ENCODE measurements around the gene CLDN20. TPM values are rescaled to one million over a fixed set of nuclear protein-coding genes. Genes with fewer than 3 reads are reported as not detected.
"Not testable (repeated sequence)": the region's sequence is repeated elsewhere in the genome, so short reads cannot be mapped to it uniquely, and the experiment has no call there.

CLDN20 gene, protein sequence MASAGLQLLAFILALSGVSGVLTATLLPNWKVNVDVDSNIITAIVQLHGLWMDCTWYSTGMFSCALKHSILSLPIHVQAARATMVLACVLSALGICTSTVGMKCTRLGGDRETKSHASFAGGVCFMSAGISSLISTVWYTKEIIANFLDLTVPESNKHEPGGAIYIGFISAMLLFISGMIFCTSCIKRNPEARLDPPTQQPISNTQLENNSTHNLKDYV
- not detected in 2 replicates for total RNA-seq

DNA sequence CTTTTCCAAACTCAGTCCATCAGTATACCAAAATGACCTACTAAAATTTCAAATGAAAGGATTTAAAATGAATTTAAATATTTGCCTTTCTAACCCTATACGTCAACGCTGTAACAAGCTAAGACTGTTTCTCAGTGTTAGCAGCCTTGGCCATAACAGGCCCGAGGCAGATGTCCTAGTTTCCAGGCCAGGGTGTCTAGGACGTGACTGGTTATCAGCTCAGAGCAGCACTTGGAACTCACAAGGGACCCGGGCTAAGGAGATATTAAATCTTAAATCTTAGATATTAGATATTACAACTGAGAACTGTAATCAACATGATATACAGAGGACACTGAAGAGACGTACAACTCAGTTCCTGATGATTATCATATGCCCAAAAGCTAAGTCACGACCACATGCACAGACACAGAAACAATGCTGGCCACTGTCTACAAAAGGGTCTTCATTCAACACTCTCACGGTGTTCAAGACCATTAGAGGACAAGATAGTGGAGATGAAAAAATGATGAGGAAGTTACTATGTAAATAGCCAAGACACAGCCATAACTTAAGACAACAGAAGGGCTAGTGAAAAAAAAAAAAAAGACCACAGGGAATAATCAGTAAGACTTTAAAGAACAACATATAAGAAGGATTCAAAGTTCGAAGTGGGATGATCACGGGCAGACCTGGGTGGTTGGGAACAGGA, at the start of gene CLDN20:
TSS of gene CLDN20 (plus strand) at position 641 of the 691 bp plus-strand sequence. CDS start 11,707 bp downstream, outside the sequence.
- Histone ChIP-seq H3K27me3 (ENCODE audit: control insufficient read depth, insufficient read depth, low read length) (no peaks in the 10 kb centered on the region), H3K36me3 (ENCODE audit: control insufficient read depth, insufficient read depth, low read length) (no peaks in the 10 kb centered on the region), H3K4me3 (ENCODE audit: low read depth, low read length) (no peak within 1 kb of the TSS)
- no peak for DNase-seq (ENCODE audit: low read depth)
- TF ChIP-seq, protein P1, sequence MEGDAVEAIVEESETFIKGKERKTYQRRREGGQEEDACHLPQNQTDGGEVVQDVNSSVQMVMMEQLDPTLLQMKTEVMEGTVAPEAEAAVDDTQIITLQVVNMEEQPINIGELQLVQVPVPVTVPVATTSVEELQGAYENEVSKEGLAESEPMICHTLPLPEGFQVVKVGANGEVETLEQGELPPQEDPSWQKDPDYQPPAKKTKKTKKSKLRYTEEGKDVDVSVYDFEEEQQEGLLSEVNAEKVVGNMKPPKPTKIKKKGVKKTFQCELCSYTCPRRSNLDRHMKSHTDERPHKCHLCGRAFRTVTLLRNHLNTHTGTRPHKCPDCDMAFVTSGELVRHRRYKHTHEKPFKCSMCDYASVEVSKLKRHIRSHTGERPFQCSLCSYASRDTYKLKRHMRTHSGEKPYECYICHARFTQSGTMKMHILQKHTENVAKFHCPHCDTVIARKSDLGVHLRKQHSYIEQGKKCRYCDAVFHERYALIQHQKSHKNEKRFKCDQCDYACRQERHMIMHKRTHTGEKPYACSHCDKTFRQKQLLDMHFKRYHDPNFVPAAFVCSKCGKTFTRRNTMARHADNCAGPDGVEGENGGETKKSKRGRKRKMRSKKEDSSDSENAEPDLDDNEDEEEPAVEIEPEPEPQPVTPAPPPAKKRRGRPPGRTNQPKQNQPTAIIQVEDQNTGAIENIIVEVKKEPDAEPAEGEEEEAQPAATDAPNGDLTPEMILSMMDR (IDR thresholded peaks at IDR 0.05; ENCODE audit: insufficient read depth, low read length, poor library complexity, severe bottlenecking) = no peak

DNA sequence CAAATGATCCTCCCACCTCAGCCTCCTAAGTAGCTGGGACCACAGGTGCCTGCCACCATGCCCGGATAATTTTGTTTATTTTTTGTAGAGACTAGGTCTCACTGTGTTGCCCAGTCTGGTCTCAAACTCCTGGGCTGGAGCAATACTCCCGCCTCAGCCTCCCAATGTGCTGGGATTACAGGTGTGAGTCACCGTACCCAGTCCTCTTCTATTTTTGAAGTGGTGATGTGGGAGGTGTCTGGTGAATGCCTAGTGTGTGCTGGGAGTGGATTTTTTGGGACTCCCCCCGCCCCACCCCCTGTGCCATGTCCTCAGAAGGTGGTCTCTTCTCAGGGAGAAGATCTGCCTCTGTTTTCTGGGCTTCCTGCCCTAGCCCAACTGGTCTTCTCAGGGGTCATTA, 47.9 kb upstream of the CLDN20 start:
- Histone ChIP-seq H3K36me3 (ENCODE audit: control insufficient read depth, insufficient read depth, low read length) (no peaks in the 10 kb centered on the region), H3K27me3 (ENCODE audit: control insufficient read depth, insufficient read depth, low read length) (no peaks in the 10 kb centered on the region), H3K4me3 (ENCODE audit: low read depth, low read length) (no peak overlapping the region)
- no peak for DNase-seq (ENCODE audit: low read depth)
- TF ChIP-seq, protein P1 (IDR thresholded peaks at IDR 0.05; ENCODE audit: insufficient read depth, low read length, poor library complexity, severe bottlenecking) = no peak

GRCh38 chr6:155216312-155217046, 47.3 kb upstream of the CLDN20 start:
- no peak overlapping the region for H3K4me3 ChIP-seq (ENCODE audit: low read depth, low read length)
- TF ChIP-seq, protein P1 (IDR thresholded peaks at IDR 0.05; ENCODE audit: insufficient read depth, low read length, poor library complexity, severe bottlenecking) = no peak

GRCh38 chr6:155218711-155219110, 45.1 kb upstream of the CLDN20 start:
- H3K4me3 ChIP-seq (ENCODE audit: low read depth, low read length); H3K36me3 ChIP-seq (ENCODE audit: control insufficient read depth, insufficient read depth, low read length); H3K27me3 ChIP-seq (ENCODE audit: control insufficient read depth, insufficient read depth, low read length); DNase-seq (ENCODE audit: low read depth): not testable (repeated sequence)

More at GRCh38 chr6:155216312-155217046, 47.3 kb upstream of the CLDN20 start:
- no peak for DNase-seq (ENCODE audit: low read depth)
- H3K27me3 ChIP-seq (ENCODE audit: control insufficient read depth, insufficient read depth, low read length) = no peaks in the 10 kb centered on the region
- no peaks in the 10 kb centered on the region for H3K36me3 ChIP-seq (ENCODE audit: control insufficient read depth, insufficient read depth, low read length)

DNA sequence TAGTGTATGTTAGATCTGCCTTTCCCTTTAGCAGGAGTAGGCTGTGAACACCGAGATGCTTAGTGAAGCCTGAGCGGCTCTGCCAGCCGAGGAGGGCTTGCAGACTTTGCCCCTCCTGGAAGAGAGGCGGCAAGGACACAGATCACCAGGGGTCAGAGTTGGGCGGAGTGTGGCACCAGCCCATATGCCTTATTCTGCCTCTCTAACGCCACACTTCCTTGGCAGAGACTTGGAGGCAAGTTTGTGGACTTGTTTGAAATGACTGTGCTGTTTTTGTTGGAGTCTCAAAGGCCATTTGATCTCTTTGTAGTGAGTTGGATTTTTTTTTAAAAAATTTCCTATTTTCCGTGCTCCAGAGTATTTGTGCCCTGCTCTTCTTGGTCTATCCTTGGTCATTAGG, 44.5 kb upstream of the CLDN20 start:
- no peak for DNase-seq (ENCODE audit: low read depth)
- TF ChIP-seq, protein P1 (IDR thresholded peaks at IDR 0.05; ENCODE audit: insufficient read depth, low read length, poor library complexity, severe bottlenecking) = no peak
- Histone ChIP-seq H3K27me3 (ENCODE audit: control insufficient read depth, insufficient read depth, low read length) (no peaks in the 10 kb centered on the region), H3K4me3 (ENCODE audit: low read depth, low read length) (no peak overlapping the region), H3K36me3 (ENCODE audit: control insufficient read depth, insufficient read depth, low read length) (no peaks in the 10 kb centered on the region)

DNA sequence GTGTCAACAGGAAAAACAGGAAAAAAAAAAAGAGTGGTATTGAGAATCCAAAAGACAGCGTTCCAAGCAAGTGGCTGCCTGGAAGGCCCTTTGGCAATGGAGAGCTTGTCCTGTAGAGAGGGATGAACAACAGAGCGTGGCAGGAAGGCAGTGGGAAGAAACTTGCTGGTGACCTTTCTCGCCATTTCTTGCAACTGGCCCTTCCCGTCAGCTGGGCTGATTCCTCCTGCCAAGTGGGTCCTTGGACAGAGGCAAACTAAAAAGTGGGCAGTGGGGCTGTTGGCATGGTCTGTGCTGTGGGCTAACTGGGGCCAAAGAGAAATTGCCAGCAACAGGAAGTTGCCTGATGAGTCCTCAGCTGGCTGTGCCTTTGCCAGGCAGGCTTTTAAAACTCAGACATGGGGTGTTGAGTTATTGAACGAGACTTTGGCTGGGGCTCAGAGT, 43.9 kb upstream of the CLDN20 start:
- DNase-seq (ENCODE audit: low read depth) = no peak
- Histone ChIP-seq H3K27me3 (ENCODE audit: control insufficient read depth, insufficient read depth, low read length) (no peaks in the 10 kb centered on the region), H3K4me3 (ENCODE audit: low read depth, low read length) (no peak overlapping the region), H3K36me3 (ENCODE audit: control insufficient read depth, insufficient read depth, low read length) (no peaks in the 10 kb centered on the region)
- TF ChIP-seq, protein P1 (IDR thresholded peaks at IDR 0.05; ENCODE audit: insufficient read depth, low read length, poor library complexity, severe bottlenecking) = no peak
